HG03025 (cell line): ENCODE measurements around the gene NFXL1.

Experiments used
- ATAC-seq: cut with Tn5 transposase; IDR thresholded peaks from one replicate; pipeline ENCODE4 v1.9.1; 2021; ENCODE audit warnings: mild to moderate bottlenecking, moderate library complexity; ENCODE audit not compliant: unreplicated experiment, low FRiP score

The NFXL1 gene

DNA sequence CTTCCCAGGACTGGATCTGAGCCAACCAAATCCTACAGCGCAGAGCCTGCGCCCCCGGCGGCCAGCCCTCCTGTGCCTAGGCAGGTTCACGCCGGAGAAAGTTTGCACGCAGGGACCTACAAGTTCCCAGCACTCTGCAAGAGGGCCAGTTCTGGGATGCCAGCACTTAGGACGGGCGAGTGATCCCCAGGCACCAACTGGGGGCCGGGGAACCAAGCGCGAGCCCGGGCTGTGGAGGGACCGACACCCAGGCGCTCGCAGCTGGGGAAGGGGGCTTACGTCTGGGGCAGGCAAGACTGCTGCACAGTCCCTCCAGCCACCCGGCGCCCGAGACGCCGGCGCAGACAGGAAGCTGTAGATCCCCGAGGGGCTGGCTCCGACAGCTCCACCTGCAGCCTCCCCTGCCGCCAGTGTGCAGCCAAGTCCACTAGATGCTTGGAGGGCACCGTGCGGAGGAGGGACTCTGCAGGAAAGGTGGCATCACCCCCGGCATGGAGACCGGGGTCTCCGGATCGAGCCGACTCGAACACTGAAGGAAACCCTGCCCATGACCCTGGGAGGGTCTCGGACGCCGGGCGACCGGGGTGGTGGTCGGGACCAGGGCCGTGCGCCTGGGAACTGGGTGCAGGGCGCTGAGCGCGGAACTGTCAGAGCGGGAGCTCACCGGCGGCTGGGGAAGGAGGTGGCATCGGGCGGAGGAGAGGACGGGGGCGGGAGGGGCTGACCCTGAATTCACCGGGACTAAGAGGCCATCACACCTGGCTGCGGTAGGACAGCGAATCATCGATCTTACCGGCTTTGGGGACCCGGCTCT lies 77.1 kb downstream of the NFXL1 start:
- peak; percentile 68 for ATAC-seq

DNA sequence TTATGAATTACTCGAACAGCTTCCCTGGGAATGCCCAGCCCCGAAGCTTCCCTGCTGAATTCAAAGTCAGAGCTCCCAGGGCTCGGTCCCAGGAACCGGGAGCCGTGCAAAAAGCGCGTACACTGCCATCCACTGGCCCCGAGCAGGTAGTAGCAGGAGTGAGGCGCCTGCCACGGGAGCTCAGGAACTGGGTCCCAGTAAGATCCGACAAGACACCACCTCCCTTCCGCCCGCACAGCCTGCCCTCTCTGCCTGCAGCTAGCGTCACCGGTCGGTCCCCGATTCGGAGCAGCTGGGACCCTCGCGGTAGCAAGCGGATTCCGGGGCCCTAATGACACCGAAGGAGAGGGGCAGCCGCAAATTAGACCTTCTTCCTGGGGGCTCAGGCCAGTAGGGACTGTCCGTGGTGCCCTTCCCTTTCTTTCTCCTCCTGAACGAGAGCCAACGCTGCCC lies 77.7 kb downstream of the NFXL1 start:
- ATAC-seq = peak; percentile 78

DNA sequence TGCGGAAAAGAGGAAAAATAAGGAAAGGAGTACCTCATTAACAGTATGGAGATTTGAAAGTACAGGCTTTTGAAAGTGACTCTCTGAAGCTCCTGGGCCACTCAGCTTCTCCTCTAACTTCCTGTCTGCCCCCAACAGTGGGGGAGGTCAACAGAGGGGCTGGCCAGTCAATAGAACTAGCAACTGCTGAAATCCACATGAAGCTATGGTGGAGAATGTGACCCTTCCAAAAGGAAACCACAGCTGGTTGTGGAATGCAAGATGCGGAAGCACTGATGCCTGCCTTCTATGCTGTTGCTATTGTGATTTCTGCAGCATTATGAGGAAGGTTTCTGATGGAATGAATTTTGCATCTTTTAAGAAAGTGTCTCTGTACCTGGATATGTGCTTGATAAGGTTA lies 78.9 kb downstream of the NFXL1 start:
- no peak for ATAC-seq

DNA sequence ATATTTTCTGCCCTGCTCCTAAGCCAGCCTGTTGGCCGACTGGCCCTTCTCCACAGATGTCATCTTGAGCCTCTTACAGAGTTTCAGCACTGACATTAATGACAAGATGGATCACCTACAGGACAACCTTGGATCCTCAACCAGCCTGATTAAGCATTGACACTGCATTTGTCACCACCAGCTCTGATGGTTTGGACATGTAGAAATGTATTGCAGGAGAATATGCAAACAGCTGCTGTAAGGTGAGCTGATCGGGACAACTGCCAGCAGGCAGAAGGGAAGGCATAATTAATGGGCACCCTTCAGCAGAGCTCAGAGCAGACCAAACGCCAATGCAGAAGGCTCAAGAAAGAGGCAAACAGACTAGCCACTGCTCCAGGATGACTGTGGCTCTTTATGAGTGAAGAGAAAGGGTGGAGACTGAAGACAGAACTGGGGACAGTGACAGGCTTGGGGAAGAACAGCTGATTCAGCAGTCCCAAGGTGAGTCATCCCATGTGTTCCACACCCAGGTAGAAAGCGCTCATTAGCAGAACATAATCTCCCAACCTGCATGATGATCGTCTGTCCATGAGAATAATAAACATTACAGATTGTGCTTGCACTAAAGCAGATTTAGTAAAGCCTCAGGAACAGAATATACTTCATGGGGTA lies 83.2 kb downstream of the NFXL1 start:
- no peak for ATAC-seq

DNA sequence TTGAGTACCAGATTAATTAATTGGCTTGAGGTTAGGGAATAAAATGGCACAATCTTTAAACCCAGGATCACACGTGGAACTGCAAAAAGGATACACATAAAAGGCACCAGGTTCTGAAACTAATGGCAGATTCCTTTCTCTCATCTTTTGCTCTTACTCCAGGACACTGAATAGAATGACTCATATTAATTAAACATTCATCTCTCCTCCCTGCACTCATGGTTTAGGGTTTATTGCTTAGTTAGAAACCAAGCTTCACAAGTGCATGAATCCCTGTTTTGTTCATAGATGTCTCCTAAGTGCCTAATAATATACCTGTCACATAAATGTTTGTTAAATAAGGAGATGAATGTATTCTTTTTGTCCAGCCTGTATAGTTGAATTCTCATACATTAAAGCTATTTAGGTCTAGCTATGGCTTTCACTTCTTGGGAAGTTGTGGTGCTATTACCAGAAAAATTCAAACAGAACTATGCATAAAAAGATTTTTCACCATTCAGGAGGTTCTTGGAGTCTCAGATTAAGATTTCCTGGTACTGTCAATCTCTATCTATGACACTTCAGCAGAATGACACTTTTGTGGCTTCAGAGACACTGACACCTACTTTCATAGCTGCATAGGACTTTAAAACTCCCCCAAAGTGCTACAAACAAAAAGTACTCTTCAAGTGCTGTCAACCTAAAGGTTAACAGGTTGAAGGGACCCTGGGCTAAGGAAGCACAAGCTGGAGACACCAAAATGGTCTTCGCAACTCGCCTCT lies 83.9 kb downstream of the NFXL1 start:
- ATAC-seq = no peak

DNA sequence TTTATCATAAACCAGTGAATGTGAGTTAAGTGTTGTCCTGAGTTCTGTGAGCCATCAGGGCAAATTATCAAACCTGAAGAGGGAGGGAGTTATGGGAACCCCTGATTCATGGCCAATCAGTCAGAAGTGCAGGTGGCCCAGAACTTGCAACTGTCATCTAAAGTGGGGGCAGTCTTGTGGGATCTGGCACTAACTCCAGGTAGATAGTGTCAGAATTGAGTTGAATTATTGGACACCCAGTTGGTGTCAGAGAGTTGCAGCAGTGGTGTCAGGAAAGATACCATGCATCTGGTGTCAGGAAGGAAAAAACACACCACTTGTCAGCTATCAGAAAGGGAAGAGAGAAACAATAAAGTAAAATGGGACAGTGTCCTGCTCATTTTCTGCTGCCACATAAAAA lies 84.9 kb downstream of the NFXL1 start:
- no peak for ATAC-seq

DNA sequence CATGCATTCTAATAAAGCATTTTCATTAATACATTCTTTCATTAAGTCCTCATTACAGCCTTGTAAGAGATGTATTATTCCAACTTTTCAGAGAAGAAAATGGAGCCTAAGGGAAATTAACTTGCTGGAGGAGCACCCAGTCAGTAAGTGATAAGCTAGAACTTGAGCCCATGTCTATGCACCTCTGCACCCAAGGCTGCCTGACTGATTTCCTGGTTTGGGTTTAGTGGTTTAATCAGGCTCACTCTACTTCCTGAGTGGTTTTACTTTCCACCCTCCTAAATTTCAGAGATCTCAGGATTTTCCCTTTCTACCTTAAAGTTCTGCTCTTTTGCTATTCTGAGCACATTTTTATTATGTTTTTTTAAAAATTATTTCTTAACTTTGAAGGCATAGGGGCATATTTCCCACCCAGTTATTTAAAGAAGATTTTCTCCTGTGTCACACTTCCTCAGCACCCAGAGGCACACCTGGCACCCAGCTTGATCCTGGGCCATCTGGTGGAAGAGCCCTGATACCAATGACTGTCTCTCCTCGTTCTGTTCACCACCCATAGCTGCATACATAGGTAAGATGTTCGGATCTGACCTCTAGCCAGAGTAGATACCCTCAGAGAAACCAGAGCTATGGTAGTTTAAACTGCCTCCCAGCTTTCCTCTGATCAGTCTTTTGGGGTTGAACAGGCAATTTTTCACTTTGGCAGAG lies 86.9 kb downstream of the NFXL1 start:
- no peak for ATAC-seq

DNA sequence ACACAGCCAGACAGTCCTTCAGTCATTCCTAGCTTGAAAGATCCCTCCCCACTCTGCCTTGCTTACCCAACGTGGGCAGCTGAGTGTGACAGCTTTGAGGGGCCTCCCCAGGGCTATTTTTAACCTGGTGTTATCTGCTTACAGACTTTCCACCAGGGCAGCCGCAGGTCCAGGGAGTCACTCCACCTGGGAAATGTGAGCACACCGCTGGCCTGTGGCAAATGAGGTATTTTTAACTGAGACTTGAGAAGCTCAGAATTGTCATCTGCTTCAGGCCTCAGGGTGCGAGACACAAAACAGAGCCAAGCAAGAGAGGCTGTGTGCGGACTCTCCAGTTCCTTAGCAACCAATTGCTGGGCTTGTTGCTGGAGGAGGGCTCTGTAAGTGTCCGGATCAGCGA lies 89.5 kb downstream of the NFXL1 start:
- ATAC-seq = no peak

DNA sequence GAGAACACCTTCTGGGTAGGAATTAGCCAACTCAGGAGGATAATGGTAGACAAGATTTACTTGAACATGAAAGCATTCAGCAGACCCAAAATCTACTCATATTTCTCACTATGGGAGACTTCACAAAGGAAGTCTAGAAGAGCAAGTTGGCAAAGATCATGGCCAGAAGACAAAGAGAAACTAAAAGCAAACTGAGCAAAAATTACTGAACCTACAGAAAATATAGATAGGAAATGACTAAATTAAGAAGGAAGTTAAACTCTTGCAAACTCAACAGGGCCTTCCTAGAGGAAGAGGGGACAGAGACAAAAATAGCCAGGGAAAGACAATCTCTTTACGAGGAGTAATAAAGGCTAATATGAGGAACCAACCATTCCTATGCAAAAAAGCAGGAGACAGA lies 95.2 kb downstream of the NFXL1 start:
- no peak for ATAC-seq

DNA sequence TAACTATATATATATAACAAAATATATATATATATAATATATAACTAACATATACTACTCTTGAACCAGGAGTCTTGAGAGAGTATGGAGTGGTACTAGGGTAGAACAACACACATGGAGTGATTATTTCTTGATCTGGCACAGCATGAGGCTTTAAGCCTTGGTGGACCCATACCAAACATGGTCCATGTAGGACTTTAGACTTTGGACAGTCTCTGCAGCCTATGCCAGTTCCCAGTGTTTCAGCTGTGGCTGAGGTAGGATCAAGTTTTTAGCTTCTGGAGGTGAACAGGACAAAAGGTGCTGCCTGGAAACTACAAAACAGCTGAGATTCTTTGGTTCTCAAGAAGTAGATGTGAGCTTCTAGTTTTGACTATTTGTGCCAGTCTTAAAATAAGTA lies 97.1 kb downstream of the NFXL1 start:
- ATAC-seq = no peak

DNA sequence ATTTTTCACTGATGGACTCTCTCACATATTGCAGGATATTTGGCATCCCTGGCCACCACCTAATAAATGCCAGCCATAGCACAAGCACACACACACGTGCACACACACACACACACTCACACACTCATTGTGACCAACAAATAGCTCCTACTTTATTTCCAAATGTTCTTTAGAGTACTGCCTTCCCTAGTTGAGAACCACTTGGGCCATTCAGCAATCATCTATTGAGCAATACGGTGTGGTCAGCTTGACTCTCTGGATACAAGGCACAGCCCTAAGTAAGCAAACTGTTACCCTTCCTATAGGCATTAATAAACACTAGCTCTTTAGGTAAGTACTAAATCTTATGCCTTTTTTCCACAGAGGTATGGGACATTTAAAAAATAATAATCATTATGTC lies 97.6 kb downstream of the NFXL1 start:
- ATAC-seq = no peak

DNA sequence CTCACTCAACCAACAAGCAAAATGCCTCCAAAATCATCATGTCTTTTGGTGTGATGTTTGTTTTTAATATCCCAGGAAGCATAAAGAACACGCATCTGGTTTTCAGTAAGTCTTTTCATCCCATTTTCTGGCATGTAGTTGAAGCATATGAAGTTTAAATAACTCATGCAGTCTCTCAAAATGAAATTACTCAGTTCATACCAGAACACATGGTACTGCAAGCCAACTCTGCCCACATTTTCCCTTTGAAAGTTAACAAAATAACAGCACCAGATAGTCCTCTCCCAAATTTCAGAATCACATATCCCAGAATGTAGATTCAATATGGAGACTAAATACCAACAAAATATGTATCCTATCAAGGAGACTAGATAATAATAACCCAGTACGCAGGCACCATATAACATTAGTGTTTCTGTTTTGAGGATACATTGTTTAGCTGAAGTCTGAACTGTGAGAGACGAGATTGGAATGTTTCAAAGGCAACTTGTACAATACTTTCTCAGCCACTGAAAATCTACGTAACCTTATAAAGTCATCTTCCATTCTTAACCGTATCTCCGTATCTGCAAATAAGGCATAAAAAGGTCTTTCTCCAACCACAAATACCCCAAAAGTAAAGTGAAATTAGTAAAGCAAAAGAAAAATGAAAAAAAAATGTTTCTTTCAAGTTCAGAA lies 99.6 kb downstream of the NFXL1 start:
- no peak for ATAC-seq

DNA sequence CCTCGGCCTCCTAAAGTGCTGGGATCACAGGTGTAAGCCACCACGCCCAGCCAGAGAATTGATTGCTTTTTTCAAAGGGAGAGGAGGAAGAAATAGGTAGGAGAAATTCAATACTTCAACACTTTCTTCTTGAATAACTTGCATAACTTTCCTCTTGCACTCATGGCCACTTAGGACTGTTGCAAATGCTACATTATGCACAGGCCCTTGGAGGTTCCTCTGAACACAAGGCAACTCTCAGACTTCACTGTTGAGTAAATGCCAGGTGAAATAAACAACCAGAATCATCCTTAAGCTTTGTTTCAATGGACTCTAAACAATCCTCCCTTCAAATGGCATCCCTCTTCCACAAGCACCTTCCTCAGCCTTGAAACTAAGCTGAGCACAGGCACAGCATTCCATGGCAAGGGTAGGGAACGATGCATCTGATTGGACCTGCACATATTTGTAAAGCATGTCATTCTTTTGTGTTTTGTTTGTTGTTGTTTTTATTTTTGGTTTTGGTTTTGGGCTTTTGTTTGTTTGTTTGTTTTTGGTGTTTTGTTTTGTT lies 104.7 kb downstream of the NFXL1 start:
- ATAC-seq = no peak

DNA sequence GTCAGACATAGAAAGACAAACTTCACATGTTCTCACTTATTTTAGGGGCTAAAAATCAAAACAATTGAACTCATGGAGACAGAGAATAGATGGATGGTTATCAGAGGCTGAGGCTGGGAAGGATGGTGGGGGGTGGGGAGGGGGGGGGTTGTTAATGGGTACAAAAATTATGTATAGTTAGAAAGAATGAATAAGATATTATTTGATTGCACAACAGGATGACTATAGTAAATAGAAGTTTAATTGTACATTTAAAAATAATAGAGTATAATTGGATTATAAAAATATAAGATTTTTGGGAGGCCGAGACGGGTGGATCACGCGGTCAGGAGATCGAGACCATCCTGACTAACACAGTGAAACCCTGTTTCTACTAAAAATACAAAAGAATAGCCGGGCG lies 109.8 kb downstream of the NFXL1 start:
- ATAC-seq = no peak

DNA sequence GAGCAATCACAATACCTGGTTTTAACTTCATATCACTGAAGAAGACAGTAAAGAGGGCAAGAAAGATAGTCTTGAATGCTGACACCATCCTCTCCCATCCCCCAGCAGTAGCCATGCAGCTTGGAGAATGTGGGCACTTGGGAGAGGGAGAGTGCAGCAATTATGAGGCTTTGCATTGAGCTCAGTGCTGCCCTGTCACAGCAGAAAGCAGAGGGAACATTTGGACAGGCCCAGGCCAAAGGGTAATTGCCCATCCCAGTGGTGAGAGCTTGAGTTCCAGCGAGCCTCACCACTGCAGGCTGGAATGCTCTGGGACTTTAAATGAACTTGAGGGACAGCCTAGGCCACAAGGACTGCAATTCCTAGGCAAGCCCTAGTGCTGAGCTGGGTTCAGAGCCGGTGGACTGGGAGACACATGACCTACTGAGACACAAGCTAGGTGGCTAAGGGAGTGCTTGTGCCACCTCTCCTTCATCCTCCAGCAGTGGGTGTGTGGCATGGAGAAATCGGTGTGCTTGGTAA lies 112.8 kb downstream of the NFXL1 start:
- no peak for ATAC-seq

DNA sequence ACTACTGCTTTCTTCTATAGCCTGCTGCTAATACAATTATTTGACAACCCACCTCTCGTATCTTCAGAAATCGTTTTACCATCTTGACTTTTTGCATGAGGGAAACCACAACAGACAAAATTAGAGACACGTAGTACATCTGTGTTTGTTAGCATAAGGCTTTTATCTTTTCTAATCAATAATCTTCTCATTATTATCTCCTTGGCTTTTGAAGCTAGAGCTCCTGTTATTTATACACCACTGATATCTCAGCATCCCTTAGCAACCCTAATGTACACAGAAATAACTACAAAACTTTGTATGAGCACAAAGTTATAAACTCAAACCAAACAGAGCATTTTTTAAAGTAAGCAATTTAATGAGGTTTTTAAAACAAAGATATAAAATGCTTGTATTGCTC lies 116.2 kb downstream of the NFXL1 start:
- no peak for ATAC-seq
